Stimulated activated effector memory CD8-positive, alpha-beta T cell treated with anti-CD3 and anti-CD28 coated beads, Interleukin-12 subunit alpha, Interleukin-12 subunit beta, amount 100 ng/mL, for 72 hours (primary cell): ENCODE results near the gene GJA9.
"Not testable (repeated sequence)": the region's sequence is repeated elsewhere in the genome, so short reads cannot be mapped to it uniquely, and the experiment has no call there.

Experiments used
- ATAC-seq: fragments of 150-1000 bp; cut with Tn5 transposase; 2 replicates; pipeline ENCODE4 v1.10.0; 2021
- DNase-seq, 2 donors: peaks; one replicate each; pipeline ENCODE4 v3.0.0; 2021 to 2022; ENCODE audit warnings: low spot score in 2 of 2
- H3K27ac Mint-ChIP-seq: one replicate; pipeline ENCODE4 v1.8.0; 2022; ENCODE audit warnings: mild to moderate bottlenecking, mixed read lengths
- H3K36me3 Mint-ChIP-seq: one replicate; pipeline ENCODE4 v1.8.0; 2022; ENCODE audit warnings: mild to moderate bottlenecking, mixed read lengths
- H3K4me1 Mint-ChIP-seq: one replicate; pipeline ENCODE4 v1.8.0; 2022; ENCODE audit warnings: mixed read lengths
- H3K4me3 Mint-ChIP-seq: one replicate; pipeline ENCODE4 v1.8.0; 2022; ENCODE audit warnings: mild to moderate bottlenecking, mixed read lengths
- H3K9me3 Mint-ChIP-seq: one replicate; pipeline ENCODE4 v1.8.0; 2022; ENCODE audit warnings: mixed read lengths

The GJA9 gene

DNA sequence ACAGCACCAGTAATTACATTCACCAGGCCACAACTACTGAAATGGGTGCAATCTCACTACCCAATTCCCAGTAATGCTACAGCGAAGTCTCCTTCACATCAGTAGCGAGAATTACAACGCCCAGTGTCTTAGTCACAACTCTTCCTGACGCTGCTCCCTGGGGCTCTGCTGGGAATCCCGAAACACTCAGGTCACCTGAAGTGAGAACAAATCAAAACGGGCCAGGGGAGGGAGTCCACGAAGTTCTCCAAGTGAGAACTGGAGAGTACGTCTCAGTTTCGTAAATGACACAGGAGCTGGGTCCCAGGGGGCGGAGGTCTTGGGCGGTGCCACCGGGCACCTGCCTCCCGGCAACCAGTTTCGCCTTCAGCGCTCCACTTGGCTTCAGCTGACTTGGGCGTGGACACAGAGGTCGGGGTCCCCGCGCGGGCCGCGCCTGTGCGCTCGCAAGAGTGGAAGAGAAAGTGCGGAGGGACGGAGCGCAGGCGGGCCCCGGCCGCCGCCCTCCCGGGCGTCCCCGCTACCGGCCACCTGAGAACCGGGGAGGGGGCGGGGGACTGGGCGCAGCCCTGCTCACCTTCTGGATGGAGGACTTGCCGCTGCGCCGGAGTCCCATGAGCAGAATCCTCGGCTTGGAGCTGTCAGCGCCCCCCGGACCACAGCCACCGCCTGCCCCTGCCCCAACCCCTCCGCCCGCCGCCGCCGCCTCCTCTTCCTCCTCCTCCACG lies 22.4 kb downstream of the GJA9 start:
- peak; percentile 43 to 87 for DNase-seq
- H3K27ac Mint-ChIP-seq, result peak overlapping the region; percentile 82
- peaks cover 45% of the 10 kb centered on the region for H3K4me1 Mint-ChIP-seq
- H3K9me3 Mint-ChIP-seq, result no peaks in the 10 kb centered on the region
- H3K4me3 Mint-ChIP-seq, result peak overlapping the region; percentile 83
- peaks cover 55% of the 10 kb centered on the region for H3K36me3 Mint-ChIP-seq
- peak; percentile 52 for ATAC-seq

DNA sequence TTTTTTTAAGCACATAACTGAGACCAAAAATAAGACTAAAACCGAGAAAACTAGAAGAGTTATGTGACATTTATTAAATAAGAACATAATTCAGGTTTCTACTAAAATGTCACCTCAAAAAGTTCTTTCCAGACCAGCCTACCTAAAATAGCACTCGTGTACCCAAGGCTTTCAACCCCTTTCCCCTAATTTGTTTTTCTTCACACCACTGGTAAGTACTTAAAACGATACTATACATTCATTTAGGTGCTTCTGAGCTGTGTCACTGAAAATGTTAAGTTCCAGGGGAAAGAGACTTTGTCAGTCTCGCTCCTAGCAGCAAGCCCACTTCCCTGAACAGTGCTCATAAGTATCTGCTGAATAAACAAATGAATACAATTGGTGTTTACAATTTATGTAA lies 28.6 kb downstream of the GJA9 start:
- H3K36me3 Mint-ChIP-seq, result peaks cover 100% of the 10 kb centered on the region
- H3K27ac Mint-ChIP-seq, result peak overlapping the region; percentile 68
- ATAC-seq, result peak; percentile 97
- no peak for DNase-seq
- H3K4me3 Mint-ChIP-seq, result peak overlapping the region; percentile 55
- no peaks in the 10 kb centered on the region for H3K9me3 Mint-ChIP-seq
- peaks cover 44% of the 10 kb centered on the region for H3K4me1 Mint-ChIP-seq

DNA sequence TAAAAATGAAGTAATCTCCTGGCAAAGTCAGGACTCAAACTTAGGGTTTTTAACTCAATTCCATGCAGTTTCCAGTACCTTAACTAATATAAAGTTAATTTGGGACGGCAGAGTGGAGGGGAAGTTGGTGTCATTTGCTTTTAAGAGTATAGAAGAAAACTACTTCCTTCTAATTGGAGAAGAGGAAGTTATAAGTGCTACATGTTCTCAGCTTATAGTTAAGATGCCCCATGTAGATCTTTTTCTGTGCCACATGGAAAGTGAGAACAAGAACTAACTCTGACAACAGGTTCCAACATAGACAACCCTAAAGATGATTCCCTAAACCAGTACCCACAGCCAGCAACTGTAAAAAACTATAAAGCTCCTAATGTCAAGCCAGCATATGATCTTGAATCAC lies 33.3 kb downstream of the GJA9 start:
- H3K36me3 Mint-ChIP-seq, result peaks cover 100% of the 10 kb centered on the region
- ATAC-seq (no peak), DNase-seq (no peak)
- peaks cover 24% of the 10 kb centered on the region for H3K4me1 Mint-ChIP-seq
- no peak overlapping the region for H3K4me3 Mint-ChIP-seq
- peaks cover 3% of the 10 kb centered on the region for H3K9me3 Mint-ChIP-seq
- no peak overlapping the region for H3K27ac Mint-ChIP-seq

DNA sequence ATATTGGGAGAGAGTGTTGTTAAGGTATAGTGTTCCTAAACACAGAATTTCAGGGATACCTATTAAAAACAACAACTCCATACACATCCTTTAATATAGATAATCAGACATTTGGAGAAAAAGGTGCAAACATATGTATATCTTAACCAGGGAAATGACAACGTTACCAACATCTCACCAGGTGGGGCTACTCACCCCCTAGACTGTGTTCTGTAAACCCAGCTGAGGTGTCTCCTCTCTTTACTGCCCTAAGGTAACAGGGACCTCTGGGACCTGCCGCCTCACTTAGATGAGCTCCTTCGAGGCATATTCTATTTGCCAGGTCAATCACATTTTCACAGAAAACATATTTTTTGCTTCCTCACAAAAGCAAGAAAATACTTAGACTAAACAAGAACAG lies 35.2 kb downstream of the GJA9 start:
- DNase-seq, result no peak
- Mint-ChIP-seq H3K27ac (no peak overlapping the region), H3K36me3 (peaks cover 100% of the 10 kb centered on the region), H3K4me3 (no peak overlapping the region), H3K4me1 (peaks cover 8% of the 10 kb centered on the region), H3K9me3 (peaks cover 3% of the 10 kb centered on the region)
- ATAC-seq, result no peak

DNA sequence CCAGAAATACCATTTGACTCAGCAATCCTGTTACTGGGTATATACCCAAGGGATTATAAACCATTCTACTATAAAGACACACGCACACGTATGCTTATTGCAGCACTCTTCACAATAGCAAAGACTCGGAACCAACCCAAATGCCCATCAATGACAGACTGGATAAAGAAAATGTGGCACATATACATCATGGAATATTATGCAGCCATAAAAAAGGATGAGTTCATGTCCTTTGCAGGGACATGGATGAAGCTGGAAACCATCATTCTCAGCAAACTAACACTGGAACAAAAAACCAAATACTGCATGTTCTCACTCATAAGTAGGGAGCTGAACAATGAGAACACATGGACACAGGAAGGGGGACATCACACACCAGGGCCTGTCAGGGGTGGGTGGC lies 36.3 kb downstream of the GJA9 start:
- not testable (repeated sequence) for H3K9me3 Mint-ChIP-seq, ATAC-seq, H3K27ac Mint-ChIP-seq, H3K4me1 Mint-ChIP-seq, H3K4me3 Mint-ChIP-seq, DNase-seq
- peaks cover 100% of the 10 kb centered on the region for H3K36me3 Mint-ChIP-seq

DNA sequence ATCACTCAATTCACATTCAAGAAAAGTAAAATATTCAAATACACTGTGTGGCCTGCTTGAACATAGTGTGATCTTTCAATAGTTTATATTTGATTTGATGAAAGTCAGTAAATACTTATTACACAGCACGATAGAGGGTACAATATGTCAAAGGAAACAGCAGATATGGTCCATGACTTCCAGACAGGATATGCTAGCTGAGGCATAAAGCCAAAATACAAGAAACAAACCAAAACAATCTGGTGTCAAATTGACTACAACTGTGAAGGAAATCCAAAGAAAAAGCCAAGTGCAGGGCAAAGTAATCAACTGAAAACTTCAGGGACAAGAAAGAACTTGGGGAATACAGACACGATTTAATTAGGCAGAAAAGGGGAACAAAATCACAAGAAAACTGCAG lies 41.1 kb downstream of the GJA9 start:
- H3K4me1 Mint-ChIP-seq, result peaks cover 7% of the 10 kb centered on the region
- no peak for DNase-seq
- no peak overlapping the region for H3K27ac Mint-ChIP-seq
- no peak overlapping the region for H3K4me3 Mint-ChIP-seq
- H3K36me3 Mint-ChIP-seq, result peaks cover 80% of the 10 kb centered on the region
- peaks cover 3% of the 10 kb centered on the region for H3K9me3 Mint-ChIP-seq
- ATAC-seq, result no peak

DNA sequence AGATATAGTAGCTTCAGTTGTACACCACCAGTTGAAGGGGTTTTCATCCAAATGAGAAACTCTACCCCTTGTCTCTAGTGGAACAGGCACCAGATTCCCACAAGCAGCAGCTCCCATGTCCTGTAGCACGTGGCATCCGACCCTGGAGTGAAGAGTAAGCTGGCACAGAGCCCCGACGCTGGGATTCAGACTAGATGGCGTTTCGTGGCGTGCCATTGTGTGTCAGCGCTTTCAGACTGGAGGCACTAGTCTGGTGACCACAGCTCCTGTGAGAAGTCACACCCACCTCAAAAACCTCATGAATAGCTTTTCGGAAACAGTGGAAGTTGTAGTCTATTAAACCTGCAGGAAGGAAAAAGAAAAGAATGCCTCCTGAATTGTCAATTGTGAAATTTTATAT lies 42.0 kb downstream of the GJA9 start:
- no peak for ATAC-seq
- Mint-ChIP-seq H3K4me3 (no peak overlapping the region), H3K36me3 (peaks cover 71% of the 10 kb centered on the region), H3K4me1 (peaks cover 6% of the 10 kb centered on the region), H3K9me3 (no peaks in the 10 kb centered on the region), H3K27ac (no peak overlapping the region)
- no peak for DNase-seq

DNA sequence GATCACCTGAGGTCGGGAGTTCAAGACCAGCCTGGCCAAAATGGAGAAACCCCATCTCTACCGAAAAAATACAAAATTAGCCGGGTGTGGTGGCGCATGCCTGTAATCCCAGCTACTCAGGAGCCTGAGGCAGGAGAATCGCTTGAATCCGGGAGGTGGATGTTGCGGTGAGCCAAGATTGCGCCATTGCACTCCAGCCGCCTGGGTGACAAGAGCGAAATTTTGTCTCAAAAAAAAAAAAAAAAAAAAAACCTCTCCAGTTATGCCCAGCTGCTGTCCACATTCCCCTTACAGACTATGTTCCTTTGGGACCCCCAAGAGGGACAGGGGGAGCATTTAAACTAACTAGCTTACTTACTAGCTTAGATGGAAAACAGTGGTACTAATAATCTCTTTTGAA lies 45.1 kb downstream of the GJA9 start:
- H3K4me1 Mint-ChIP-seq, H3K9me3 Mint-ChIP-seq, DNase-seq, H3K4me3 Mint-ChIP-seq, ATAC-seq, H3K27ac Mint-ChIP-seq: not testable (repeated sequence)
- H3K36me3 Mint-ChIP-seq, result peaks cover 41% of the 10 kb centered on the region

DNA sequence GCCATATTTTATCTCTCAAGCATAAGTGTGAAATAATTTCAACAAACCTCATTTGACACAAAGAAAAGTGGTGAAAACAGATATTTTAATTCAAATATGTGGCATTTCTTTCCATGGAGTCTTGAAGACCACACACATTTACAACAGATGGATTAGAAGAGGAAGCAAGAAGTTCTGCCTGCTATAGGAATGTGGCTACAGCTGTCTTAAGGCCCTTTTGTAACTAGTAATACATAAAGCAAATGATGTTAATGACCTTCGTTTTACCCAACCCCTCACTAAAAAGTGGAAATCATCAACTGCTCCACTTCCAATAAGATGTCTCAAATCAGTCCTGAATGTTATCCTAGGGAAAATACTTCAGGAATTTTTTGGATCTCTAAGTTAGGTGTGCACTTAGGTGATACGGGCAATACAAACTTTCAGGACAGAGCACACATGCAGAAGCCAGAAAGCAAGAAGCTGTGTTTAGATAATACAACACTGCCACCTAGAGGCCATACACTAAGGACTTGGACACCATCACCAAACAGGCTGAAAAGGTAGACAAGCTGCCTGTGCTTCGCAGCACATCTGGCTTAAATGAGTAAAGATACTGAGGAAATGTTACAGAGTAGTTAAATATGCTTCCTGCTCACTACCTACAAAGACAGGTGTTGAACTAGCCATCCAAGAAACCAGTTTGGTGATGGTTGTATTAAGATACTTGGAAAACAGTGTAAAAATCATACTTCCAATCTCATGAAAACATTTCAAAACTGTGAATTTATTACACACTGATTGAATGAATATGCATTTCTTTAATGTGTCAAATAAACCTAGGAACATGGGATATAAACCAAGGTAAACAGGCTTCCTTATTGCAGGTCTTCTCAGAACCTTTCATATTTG lies 46.2 kb downstream of the GJA9 start:
- DNase-seq (peak; percentile 26 to 61), ATAC-seq (peak; percentile 86)
- peaks cover 29% of the 10 kb centered on the region for H3K36me3 Mint-ChIP-seq
- H3K4me1 Mint-ChIP-seq, result no peaks in the 10 kb centered on the region
- H3K27ac Mint-ChIP-seq, result no peak overlapping the region
- H3K9me3 Mint-ChIP-seq, result no peaks in the 10 kb centered on the region
- H3K4me3 Mint-ChIP-seq, result no peak overlapping the region

DNA sequence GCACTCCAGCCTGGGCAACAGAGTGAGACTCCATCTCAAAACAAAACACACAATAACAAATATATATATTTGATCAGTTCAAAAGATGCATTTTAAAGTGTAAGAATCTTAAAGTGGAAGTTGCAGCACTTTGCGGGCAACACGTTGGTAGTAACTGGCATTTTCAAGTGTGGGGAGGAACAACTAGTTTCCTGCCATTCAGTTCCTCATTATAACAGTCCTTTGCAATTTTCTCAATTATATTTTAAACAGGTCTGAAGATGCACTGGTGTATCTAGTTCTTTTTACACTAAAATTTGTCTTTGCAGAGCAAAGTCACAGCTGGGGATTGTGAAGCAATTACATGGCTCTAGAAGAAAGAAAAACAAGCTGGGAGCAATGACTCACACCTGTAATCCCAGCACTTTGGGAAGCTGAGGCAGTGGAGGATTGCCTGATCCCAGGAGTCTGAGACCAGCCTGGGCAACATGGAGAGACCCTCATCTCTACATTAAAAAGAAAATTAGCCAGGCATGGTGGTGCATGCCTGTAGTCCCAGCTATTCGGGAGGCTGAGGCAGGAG lies 47.1 kb downstream of the GJA9 start:
- Mint-ChIP-seq H3K4me3 (no peak overlapping the region), H3K36me3 (peaks cover 20% of the 10 kb centered on the region), H3K9me3 (no peaks in the 10 kb centered on the region), H3K27ac (no peak overlapping the region), H3K4me1 (no peaks in the 10 kb centered on the region)
- ATAC-seq (no peak), DNase-seq (no peak)

DNA sequence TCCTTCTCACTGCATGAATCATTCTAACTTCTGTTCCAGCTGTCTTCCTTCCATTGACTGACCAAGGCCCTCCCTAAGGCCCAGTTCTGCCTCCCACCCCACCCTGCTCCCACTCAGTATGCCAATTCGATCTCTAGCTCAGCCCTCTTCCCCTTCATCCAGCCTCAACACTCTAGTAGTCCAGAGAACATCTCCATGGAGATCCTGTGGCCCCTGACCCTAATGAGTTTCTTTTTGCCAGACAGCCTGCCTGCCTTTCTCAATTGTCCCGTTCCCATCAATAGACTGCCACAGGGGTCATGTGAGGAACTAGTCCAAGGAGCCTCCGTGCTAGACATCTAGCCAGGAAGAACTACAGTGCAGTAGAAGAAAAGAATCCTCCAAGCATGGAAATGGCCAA lies 48.2 kb downstream of the GJA9 start:
- Mint-ChIP-seq H3K4me3 (no peak overlapping the region), H3K27ac (no peak overlapping the region), H3K9me3 (no peaks in the 10 kb centered on the region), H3K4me1 (no peaks in the 10 kb centered on the region), H3K36me3 (peaks cover 9% of the 10 kb centered on the region)
- DNase-seq (no peak), ATAC-seq (no peak)

DNA sequence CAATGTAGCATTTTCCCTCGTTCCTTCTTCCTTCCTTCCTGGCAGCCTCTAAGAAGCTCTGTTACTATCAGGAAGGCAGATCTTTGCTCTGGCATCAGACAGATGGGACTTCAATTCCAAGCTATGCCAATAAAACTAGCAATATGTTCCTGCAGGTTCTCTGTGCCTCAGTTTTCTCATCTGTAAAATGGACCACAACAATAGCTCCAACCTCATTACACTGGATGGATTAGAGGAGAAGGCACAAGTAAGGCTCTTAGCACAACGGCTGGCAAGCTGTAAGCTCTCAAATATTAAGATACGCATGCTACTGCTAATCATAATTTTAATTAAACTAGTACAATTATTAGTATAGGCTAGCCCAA lies 49.0 kb downstream of the GJA9 start:
- peaks cover under 1% of the 10 kb centered on the region for H3K36me3 Mint-ChIP-seq
- ATAC-seq, result no peak
- no peaks in the 10 kb centered on the region for H3K4me1 Mint-ChIP-seq
- H3K27ac Mint-ChIP-seq, result no peak overlapping the region
- DNase-seq, result no peak
- H3K9me3 Mint-ChIP-seq, result no peaks in the 10 kb centered on the region
- H3K4me3 Mint-ChIP-seq, result no peak overlapping the region

DNA sequence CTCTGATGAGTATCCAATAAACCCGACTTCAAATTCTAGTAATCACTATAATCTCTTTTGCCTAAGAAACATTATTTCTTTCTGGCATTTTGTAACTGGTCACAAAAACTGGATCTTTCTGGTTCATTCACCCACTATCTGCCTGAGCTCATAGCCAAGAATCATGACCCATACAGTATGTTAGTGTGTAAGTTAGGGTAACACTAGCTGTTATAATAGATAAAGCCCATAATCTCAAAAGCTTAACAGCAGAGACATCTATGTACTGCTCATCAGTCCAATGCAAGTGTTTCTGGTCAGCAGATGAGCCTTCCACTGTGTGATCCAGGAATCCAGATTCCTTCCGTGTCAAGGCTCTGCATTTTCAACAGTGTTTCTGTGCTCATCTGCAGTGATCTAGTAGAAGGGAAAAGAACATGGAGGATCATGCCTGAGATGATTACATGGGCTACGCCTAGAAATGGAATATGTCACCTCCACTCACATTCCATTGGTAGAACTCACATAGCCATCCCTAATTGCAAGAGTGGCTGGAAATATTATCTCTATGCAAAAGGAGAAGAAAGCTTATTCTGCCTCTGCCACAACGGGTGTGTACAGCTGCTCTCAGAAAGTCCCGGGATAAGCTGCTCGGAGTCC lies 49.5 kb downstream of the GJA9 start:
- no peak for DNase-seq
- Mint-ChIP-seq H3K36me3 (no peaks in the 10 kb centered on the region), H3K9me3 (no peaks in the 10 kb centered on the region), H3K4me1 (no peaks in the 10 kb centered on the region), H3K27ac (no peak overlapping the region), H3K4me3 (no peak overlapping the region)
- ATAC-seq, result no peak

DNA sequence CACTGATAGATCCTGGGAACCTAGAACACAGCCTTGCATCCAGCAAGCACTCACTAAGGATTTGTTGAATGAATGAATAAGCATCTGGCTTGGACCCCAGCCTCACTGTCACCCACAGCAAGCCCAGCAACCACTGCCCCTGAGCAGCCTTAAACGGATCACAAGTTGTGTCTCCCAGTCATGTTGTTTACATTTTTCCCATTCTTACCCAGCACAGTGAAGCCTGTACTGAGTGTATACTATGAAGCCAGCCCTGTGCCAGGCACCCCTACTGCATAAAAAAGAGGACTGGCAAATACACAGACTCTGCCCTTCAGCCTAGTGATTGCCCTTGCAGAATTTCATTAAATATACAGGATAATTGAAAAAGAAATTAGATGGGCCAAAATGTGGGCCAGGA lies 52.0 kb downstream of the GJA9 start:
- no peak for ATAC-seq

DNA sequence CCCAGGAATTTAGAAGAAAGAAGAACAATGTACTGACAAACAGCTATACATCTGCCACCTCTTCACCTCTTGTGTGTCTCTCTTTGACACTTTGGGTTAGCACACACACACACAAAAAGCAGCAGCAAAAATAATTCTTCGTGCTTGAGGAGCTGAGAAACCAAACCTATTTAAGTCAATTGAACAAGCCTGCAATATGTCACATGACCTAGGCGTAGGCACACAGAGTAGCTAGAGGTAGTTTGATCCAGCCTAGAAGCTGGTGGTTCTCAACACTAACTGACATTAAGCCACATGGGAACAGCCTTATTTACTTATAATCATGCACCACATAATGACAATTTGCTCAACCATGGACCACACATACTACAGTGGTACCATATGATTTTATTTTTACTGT lies 54.1 kb downstream of the GJA9 start:
- no peak for DNase-seq
- H3K4me3 Mint-ChIP-seq, result no peak overlapping the region
- H3K27ac Mint-ChIP-seq, result no peak overlapping the region
- H3K9me3 Mint-ChIP-seq, result no peaks in the 10 kb centered on the region
- H3K4me1 Mint-ChIP-seq, result no peaks in the 10 kb centered on the region
- H3K36me3 Mint-ChIP-seq, result no peaks in the 10 kb centered on the region
- no peak for ATAC-seq

More for the DNA sequence above, 52.0 kb downstream of the GJA9 start:
- Mint-ChIP-seq H3K4me1 (no peaks in the 10 kb centered on the region), H3K27ac (no peak overlapping the region), H3K4me3 (no peak overlapping the region), H3K9me3 (no peaks in the 10 kb centered on the region), H3K36me3 (no peaks in the 10 kb centered on the region)
- no peak for DNase-seq
